Measurements from ENCODE around the gene VWA7.

Gene VWA7

DNA sequence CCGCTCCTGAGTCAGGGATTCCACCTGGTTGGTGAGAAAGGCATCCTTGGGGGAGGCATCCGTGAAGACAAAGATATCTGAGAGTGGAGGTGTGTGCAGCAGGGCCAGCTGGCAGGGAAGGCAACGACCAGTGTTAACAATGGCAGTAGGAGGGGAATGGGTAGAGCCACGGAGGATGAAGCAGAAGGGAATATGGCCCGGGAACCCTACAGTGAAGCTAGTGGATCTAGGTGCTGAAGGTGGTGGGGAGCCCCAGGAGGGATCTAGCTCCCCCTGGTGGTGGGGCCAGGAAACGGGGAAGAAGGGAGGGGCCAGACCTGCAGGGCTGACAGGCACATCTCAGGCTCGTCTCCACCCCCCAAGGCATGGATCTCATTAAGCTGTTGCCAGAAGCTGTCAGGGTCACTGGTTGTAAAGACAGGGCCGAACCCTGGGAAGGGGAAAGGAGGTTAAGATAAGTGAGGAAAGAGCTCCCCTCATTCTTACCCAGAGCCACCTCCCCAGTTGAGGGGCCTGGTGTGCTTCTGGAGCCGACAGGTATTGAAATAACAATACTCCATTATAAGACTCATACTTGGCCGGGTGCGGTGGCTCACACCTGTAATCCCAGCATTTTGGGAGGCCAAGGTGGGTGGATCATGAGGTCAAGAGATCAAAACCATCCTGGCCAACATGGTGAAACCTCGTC lies 7.3 kb downstream of the VWA7 start:
- ATAC-seq (ENCODE audit: low read depth): peak; percentile 66
- TF ChIP-seq, protein P1, sequence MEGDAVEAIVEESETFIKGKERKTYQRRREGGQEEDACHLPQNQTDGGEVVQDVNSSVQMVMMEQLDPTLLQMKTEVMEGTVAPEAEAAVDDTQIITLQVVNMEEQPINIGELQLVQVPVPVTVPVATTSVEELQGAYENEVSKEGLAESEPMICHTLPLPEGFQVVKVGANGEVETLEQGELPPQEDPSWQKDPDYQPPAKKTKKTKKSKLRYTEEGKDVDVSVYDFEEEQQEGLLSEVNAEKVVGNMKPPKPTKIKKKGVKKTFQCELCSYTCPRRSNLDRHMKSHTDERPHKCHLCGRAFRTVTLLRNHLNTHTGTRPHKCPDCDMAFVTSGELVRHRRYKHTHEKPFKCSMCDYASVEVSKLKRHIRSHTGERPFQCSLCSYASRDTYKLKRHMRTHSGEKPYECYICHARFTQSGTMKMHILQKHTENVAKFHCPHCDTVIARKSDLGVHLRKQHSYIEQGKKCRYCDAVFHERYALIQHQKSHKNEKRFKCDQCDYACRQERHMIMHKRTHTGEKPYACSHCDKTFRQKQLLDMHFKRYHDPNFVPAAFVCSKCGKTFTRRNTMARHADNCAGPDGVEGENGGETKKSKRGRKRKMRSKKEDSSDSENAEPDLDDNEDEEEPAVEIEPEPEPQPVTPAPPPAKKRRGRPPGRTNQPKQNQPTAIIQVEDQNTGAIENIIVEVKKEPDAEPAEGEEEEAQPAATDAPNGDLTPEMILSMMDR (IDR thresholded peaks at IDR 0.05; ENCODE audit: poor library complexity, severe bottlenecking): peak; percentile 75
- H3K36me3 ChIP-seq (ENCODE audit: low read depth): no peaks in the 10 kb centered on the region
- no peaks in the 10 kb centered on the region for H3K27me3 ChIP-seq (ENCODE audit: insufficient read depth, poor library complexity, severe bottlenecking)
- no peak overlapping the region for H3K27ac ChIP-seq (ENCODE audit: poor library complexity, severe bottlenecking)
- H3K4me1 ChIP-seq (ENCODE audit: insufficient read depth, poor library complexity, severe bottlenecking): no peaks in the 10 kb centered on the region
- no peaks in the 10 kb centered on the region for H3K9me3 ChIP-seq (ENCODE audit: severe bottlenecking)
- no peak overlapping the region for H3K4me3 ChIP-seq (ENCODE audit: severe bottlenecking)
- DNase-seq (ENCODE audit: low spot score): no peak

DNA sequence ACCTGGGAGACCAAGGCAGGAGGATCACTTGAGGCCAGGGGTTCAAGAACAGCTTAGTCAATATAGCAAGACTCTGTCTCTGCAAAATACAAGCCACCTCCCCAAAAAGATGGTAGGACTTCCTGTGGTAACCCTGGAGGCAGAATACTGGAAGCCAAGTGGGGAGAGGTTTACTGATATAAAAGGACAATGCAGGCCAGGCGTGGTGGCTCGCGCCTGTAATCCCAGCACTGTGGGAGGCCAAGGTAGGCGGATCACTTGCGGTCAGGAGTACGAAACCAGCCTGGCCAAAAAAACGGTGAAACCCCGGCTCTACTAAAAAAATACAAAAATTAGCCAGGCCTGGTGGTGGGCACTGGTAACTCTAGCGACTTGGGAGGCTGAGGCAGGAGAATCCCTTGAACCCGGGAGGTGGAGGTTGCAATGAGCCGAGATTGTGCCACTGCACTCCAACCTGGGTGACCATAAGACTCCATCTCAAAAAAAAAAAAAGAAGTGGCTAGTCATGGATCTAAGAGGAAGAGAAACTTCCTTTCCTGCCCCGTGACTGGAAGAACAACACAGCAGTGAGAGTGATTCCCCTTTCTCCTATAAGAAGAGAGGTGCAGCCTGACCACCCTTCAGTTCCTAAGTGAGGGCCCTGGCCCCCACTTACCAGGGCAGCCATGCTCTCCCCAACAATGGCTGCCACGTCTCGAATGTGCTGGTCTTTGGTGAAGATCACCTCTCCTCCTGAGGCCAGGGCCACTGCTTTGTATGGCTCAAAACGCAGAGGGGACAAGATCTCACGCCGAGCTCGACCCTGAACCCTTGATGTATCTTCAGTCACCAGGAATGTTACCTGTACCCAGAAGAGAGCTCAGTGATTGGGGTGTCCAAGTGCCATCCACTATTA lies 8.5 kb downstream of the VWA7 start:
- H3K9me3 ChIP-seq (ENCODE audit: severe bottlenecking): no peaks in the 10 kb centered on the region
- H3K4me3 ChIP-seq (ENCODE audit: severe bottlenecking): no peak overlapping the region
- TF ChIP-seq, protein P1 (IDR thresholded peaks at IDR 0.05; ENCODE audit: poor library complexity, severe bottlenecking): no peak
- H3K27me3 ChIP-seq (ENCODE audit: insufficient read depth, poor library complexity, severe bottlenecking): no peaks in the 10 kb centered on the region
- H3K36me3 ChIP-seq (ENCODE audit: low read depth): no peaks in the 10 kb centered on the region
- H3K4me1 ChIP-seq (ENCODE audit: insufficient read depth, poor library complexity, severe bottlenecking): no peaks in the 10 kb centered on the region
- no peak overlapping the region for H3K27ac ChIP-seq (ENCODE audit: poor library complexity, severe bottlenecking)
- ATAC-seq (ENCODE audit: low read depth) (no peak), DNase-seq (ENCODE audit: low spot score) (no peak)

DNA sequence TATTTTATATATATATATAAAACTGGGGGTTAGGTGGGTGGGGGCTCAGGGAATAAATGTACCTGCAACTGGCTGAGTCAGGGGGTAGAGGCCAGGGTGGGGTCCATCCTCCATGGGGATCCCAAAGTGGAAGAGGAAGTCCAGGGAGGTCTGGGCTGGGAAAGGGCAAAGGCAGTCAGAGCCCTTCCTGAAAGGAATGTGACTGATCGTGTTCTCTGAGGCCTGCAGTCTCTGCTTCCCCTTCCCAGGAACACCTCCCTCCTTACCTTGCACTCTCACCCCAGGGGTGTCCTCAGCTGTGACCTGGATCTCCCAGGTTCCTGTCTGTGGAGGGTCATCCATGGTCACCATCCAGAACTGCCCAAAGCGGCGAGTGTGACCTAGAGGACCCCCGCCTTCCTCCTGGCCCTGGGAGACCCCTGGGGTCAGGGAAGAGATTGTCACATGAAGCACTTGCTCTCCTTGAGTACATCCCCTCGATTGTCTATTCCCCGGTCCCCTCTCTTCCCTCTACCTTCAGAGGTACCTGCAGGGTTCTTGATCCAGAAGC lies 10.0 kb downstream of the VWA7 start:
- DNase-seq (ENCODE audit: low spot score): no peak
- Histone ChIP-seq H3K4me3 (ENCODE audit: severe bottlenecking) (no peak overlapping the region), H3K27me3 (ENCODE audit: insufficient read depth, poor library complexity, severe bottlenecking) (no peaks in the 10 kb centered on the region), H3K4me1 (ENCODE audit: insufficient read depth, poor library complexity, severe bottlenecking) (peaks cover 3% of the 10 kb centered on the region), H3K36me3 (ENCODE audit: low read depth) (0 out of 2 replicates have a peak, but pooled peaks cover 2% of the 10 kb centered on the region), H3K27ac (ENCODE audit: poor library complexity, severe bottlenecking) (no peak overlapping the region), H3K9me3 (ENCODE audit: severe bottlenecking) (no peaks in the 10 kb centered on the region)
- ATAC-seq (ENCODE audit: low read depth): no peak
- TF ChIP-seq, protein P1 (IDR thresholded peaks at IDR 0.05; ENCODE audit: poor library complexity, severe bottlenecking): no peak

DNA sequence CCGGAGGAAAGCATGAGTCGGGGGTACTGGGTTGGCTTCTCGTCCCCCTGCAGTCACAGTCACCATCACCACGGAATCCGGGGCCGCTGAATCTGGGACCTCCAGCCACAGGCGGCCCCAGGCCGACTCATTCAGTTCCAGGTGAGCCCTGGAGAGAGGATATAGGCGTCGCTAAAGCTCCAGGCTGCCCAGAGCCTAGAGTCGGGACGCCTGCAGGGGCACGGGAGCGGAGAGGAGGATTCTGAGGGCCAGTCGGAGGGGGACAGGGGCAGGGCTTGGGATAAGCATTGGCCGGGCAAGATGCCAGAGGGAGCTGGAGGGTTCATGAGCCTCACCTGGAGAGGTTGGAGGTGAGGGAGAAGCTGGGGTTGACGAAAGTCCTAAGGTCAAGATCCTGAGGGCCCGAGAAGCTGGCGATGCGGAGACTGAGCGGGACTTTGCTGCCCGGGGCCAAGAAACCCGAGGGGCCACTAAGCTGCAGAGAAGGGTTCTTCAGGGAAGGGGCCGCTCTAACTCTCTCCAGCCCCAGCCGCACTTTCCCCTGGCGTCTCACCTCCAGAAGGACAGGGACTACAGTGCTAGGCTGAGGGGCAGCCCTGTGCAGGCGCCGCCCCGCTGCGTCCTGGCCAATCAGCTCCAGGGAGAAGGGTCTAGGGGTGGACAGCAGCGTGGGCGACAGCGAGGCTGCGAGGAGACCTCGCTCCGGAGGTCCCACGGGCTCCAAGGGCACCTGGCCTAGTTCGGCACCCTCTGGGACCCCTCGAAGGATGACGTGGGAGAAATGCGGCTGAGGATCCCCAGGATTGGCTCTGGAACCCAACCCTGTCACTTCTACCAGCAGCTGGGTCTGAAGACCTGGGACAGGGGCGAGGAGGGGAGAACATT lies 11.0 kb downstream of the VWA7 start:
- Histone ChIP-seq H3K27ac (ENCODE audit: poor library complexity, severe bottlenecking) (no peak overlapping the region), H3K4me1 (ENCODE audit: insufficient read depth, poor library complexity, severe bottlenecking) (peaks cover 3% of the 10 kb centered on the region), H3K4me3 (ENCODE audit: severe bottlenecking) (no peak overlapping the region), H3K36me3 (ENCODE audit: low read depth) (peaks cover 12% of the 10 kb centered on the region), H3K9me3 (ENCODE audit: severe bottlenecking) (no peaks in the 10 kb centered on the region), H3K27me3 (ENCODE audit: insufficient read depth, poor library complexity, severe bottlenecking) (no peaks in the 10 kb centered on the region)
- ATAC-seq (ENCODE audit: low read depth): no peak
- DNase-seq (ENCODE audit: low spot score): no peak
- TF ChIP-seq, protein P1 (IDR thresholded peaks at IDR 0.05; ENCODE audit: poor library complexity, severe bottlenecking): no peak

Measured in RWPE2 (cell line).